GM18517 (cell line): ENCODE measurements around the gene NQO1.

Experiments used
- ATAC-seq: cut with Tn5 transposase; IDR thresholded peaks from one replicate; pipeline ENCODE4 v1.9.1; 2021; ENCODE audit warnings: mild to moderate bottlenecking, moderate library complexity; ENCODE audit not compliant: unreplicated experiment

Gene NQO1

DNA sequence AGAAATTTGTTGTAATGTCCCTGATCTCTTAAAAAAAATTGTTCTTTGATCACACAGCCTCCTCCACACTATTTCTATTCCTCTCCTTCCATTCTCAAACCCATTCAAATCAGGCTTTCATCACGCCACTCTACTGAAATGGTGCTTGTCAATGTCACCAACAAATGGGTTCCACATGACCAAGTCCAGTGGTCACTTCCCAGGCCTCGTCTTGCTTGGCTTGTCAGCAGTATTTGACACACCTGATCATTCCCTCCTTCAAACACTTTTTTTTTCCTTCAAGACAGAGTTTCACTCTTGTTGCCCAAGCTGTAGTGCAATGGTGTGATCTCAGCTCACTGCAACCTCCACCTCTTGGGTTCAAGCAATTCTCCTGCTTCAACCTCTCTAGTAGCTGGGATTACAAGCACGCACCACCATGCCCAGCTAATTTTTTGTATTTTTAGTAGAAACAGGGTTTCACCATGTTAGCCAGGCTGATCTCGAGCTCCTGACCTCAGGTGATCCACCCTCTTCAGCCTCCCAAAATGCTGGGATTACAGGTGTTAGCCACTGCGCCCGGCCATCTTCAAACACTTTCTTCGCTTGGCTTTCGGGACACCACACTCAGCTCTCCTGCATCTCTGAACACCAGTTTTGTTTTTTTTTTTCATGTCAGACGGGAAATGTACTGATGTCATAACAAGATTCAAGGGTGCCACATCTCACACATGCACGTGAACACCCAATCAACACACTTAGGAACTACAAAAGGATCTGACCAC is 18.3 kb downstream of the NQO1 start:
- no peak for ATAC-seq

DNA sequence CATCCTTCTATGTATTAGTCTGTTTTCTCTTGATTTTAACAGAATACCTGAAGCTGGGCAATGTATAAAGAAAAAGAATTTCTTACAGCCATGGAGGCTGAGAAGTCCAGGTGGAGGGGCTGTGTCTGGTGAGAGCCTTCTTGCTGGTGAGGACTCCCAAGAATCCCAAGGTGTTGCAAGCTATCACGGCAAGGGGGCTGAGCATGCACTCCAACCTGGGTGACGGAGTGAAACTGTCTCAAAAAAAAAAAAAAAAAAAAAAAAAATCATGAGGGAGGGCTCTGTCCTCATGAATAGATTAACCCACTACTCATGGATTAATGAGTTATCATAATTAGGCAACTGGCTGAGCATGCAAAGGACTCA is 19.4 kb downstream of the NQO1 start:
- ATAC-seq: no peak

DNA sequence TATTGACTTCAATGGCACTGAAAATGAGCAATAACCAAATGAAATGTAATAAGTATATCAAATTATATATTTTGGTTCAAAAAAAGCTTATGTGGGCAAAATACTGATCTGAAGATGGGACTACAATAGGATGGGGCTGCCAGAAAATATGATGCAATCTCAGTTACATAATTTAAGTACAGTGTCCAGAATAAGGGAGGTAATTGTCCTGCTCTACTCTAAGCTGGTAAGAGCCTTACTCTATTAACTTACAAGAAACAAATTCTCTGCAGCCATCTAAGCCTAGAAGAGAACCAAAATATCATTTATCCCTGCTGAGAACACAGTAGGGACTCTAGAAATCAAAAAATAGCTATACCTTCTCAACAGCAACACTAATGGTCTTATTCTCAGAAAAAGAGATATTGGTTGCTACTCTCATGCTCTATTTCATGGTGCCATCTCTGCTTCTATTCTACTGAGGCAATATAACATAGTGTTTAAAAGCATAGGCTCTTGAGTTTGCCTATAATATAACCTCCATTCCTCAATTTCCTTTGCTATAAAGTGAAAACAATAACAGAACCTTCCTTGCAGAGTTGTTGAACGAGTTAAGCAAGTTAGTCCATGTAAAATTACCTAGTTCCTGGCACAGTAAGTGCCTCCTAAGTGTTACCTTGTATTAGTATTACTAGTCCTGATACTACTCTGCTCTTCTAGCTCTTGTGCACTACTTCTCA is 19.9 kb downstream of the NQO1 start:
- ATAC-seq: no peak

DNA sequence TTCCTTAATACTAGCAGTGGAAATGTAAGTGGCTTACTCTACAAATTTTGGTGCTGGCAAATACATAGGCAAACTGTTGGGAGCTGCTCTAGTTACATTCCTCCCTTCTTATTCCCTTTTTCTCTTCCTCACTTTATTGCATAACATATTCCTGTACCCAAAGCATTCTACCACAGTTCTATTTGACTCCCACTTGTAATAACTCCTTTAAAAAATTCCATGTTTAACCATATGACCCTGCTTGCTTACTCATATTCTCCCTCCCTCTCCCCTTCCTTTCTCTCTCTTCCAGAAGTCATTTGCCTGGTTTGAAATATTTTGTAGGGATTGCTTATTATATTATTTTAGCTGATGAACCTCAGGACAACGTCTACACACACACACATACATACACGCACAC is 22.7 kb downstream of the NQO1 start:
- no peak for ATAC-seq

GRCh38 chr16:69701866-69702265 is 24.5 kb downstream of the NQO1 start:
- ATAC-seq: no peak

GRCh38 chr16:69701452-69701851 is 24.9 kb downstream of the NQO1 start:
- ATAC-seq: no peak

DNA sequence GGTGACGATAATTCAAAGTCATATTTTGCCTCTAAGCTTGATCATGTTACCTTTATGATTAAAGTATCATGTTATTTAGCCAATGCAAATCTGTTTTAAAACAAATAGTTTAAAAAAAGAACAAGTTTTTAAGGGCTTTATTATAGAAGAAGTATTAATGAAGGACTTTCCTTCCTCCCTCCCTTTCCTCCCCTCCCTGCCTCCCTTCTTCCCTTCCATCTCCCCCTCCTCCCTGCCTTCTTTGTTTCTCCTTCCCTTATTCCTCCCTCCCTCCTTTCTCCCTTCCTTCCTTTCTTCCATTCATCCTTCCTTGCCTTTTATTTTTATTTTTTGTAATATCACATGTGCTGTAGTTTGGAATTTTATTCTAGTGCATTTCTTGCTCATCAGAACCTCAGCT is 26.4 kb downstream of the NQO1 start:
- no peak for ATAC-seq

DNA sequence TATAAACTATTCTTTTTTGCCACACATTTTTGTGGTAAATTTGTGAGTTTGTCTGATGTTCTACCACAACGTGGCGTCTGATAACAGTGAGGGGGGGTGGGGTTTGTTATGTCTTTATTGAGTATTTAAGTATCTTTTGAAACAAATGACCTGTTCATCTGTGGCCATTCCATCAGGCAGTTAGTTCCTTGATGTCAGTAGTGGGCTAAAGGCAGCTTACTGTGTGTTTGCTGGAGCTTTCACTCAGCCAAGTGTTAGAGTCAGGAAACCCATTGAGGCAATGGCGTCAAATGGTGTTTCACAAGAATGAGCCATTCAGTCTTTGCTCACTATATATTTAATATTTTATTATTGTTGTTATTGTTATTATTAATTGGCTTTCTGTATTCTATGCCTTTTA is 28.0 kb downstream of the NQO1 start:
- no peak for ATAC-seq

DNA sequence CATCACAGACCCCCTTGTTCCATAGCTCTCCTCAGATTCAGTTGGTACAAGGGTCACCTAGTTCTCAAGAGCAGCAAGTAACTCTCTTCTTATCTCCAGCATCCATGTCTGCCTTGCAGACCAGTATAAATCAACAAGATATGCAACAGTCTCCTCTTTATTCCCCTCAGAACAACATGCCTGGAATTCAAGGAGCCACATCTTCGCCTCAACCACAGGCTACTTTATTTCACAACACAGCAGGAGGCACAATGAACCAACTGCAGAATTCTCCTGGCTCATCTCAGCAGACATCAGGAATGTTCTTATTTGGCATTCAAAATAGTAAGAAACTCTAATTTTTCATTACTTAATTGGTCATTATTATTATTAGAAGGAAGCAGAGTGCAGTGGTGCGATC is 32.4 kb downstream of the NQO1 start:
- ATAC-seq: no peak

- ATAC-seq: no peak
Measured at GRCh38 chr16:69691980-69692911, 34.1 kb downstream of the NQO1 start.

DNA sequence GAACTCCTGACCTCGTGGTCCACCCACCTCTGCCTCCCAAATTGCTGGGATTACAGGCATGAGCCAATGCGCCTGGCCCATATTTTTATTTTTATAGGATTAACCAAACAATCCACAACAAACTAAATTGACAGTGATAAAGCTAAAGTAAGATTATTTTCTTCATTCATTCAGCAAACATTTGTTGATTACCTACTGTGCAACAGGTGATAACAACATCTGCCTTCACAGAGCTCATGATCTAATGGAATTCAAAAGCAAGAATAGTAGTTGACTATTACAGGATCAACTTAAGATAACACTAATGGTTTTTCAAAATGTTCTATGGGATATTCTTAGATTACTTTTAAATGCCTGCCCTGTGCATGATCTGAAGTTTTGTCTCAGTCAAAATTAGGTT is 37.8 kb downstream of the NQO1 start:
- no peak for ATAC-seq

- no peak for ATAC-seq
Measured at GRCh38 chr16:69680358-69680757, 46.0 kb downstream of the NQO1 start.

DNA sequence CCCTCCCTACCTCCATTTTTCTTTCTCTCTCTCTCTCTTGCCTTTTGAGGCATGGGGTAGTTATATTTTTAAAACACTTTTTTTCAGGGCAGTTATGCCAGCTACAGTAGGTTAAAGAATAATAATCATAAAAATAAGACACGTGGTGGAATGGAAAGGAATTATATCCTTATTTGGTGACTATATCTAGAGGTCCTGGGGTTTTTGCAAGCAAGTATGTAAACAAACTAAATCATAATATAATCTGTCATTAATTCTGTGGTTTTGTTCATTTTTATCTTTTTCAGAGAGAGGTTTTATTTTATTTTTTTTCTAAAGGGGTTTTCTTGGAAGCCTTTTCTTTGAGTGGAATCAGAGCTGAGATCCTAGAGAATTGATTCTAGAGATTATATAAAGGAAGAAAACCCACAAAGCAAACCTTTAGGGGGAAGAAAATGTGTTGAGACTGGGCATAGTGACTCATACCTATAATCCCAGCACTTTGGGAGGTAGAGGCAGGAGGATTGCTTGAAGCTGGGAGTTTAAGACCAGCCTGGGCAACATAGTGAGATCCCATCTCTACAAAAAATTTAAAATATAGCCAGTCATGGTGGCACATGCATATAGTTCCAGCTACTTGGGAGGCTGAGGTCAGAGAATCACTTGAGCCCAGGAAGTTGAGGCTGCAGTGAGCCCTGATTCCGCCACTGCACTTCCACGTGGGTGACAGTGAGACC is 53.2 kb downstream of the NQO1 start:
- no peak for ATAC-seq

- no peak for ATAC-seq
Measured at GRCh38 chr16:69672315-69672997, 53.9 kb downstream of the NQO1 start.

DNA sequence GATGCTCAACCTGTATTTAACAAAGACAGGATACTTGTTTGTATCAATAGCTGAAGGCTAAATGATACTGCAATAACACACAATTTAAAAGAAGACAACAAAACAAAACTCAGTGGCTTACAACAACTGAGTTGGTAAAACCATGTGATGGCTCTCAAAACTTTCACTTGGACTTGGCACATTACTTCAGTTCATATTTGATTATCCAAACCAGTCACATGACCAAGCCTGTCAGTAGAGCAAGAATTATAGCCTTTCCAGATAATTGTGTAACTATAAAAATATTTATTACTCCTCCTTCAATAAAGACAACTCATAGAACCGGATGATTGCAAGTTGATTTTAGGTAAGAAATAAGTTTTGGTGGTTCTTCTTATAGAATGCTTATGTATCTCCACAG is 56.8 kb downstream of the NQO1 start:
- no peak for ATAC-seq

DNA sequence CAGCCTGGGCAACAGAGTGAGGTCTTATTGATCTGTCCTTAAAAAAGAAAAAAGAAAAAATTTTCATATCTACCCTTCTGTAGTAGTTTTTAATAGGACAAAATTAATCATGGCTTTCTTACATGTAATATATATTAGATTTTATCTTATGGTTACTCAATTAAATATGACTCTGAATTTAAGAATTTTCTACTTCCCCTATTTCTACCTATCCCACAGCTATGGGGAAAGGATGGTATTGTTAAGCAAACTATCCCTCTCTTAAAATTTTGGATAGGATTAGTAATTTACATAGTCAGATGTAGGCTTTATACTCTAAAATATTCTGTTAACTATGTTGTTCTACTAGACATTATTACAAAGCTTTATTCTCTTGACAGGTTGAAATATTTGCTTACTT is 62.5 kb downstream of the NQO1 start:
- no peak for ATAC-seq

- no peak for ATAC-seq
Measured at GRCh38 chr16:69662901-69663300, 63.5 kb downstream of the NQO1 start.

GRCh38 chr16:69660166-69660565 is 66.2 kb downstream of the NQO1 start:
- ATAC-seq: no peak
